ENCODE measurements around the gene CAMTA1. TPM values are rescaled to one million over a fixed set of nuclear protein-coding genes. Genes with fewer than 3 reads are reported as not detected.

The CAMTA1 gene
- total RNA-seq, 4 donors from 2014 or later: 86.3 to 170 (median 132) TPM

DNA sequence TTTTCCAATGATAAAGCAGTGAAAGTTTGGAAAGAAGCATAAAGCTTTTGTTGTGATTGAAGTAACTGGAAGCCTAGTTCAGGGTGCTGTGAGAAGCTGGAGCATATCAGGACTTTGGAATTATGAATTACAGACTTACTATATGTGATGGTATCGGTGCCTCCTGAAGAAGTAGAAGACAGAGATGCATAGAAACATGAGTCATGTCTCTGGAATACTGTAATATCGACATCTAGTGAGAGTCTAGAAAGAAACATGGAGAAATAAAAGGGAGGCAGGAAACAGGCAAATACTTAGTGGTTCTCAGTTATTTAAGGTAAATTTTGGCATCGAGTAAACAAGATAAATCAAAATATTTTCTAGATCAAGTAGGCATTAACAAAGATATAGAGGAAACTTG, 103.0 kb downstream of the CAMTA1 start:
- H3K4me1 ChIP-seq: peaks cover 0 to 10% (median 2%) of the 10 kb centered on the region in 3 donors
- no peaks in the 10 kb centered on the region for H3K9me3 ChIP-seq
- H3K4me3 ChIP-seq: no peak overlapping the region
- H3K36me3 ChIP-seq: peaks cover 0 to 9% of the 10 kb centered on the region in 2 donors
- no peak overlapping the region for H3K27ac ChIP-seq
- TF ChIP-seq POLR2AphosphoS5 (IDR thresholded peaks at IDR 0.05) (no peak), POLR2A (IDR thresholded peaks at IDR 0.05) (no peak), EP300 (IDR thresholded peaks at IDR 0.05) (no peak)
- TF ChIP-seq, protein P1, sequence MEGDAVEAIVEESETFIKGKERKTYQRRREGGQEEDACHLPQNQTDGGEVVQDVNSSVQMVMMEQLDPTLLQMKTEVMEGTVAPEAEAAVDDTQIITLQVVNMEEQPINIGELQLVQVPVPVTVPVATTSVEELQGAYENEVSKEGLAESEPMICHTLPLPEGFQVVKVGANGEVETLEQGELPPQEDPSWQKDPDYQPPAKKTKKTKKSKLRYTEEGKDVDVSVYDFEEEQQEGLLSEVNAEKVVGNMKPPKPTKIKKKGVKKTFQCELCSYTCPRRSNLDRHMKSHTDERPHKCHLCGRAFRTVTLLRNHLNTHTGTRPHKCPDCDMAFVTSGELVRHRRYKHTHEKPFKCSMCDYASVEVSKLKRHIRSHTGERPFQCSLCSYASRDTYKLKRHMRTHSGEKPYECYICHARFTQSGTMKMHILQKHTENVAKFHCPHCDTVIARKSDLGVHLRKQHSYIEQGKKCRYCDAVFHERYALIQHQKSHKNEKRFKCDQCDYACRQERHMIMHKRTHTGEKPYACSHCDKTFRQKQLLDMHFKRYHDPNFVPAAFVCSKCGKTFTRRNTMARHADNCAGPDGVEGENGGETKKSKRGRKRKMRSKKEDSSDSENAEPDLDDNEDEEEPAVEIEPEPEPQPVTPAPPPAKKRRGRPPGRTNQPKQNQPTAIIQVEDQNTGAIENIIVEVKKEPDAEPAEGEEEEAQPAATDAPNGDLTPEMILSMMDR (IDR thresholded peaks at IDR 0.05): no peak
- H3K27me3 ChIP-seq: no peaks in the 10 kb centered on the region
- WGBS, 2 donors (ENCODE audit: low coverage in 1 of 2): 77 to 100% methylated on average over 3 of the region's 3 CpGs
- ATAC-seq: no peak

- no peak for ATAC-seq
- Histone ChIP-seq H3K27ac (no peak overlapping the region), H3K27me3 (no peaks in the 10 kb centered on the region), H3K9me3 (no peaks in the 10 kb centered on the region), H3K4me3 (no peak overlapping the region), H3K36me3 (peaks cover 0 to 9% of the 10 kb centered on the region in 2 donors), H3K4me1 (peaks cover 0 to 10% (median 2%) of the 10 kb centered on the region in 3 donors)
- 75 to 78% methylated on average over 2 of the region's 2 CpGs for WGBS, 2 donors (ENCODE audit: low coverage in 1 of 2)
- TF ChIP-seq POLR2AphosphoS5 (IDR thresholded peaks at IDR 0.05): no peak
- TF ChIP-seq, protein P1 (IDR thresholded peaks at IDR 0.05): no peak
- TF ChIP-seq EP300 (IDR thresholded peaks at IDR 0.05): no peak
- no peak for TF ChIP-seq POLR2A (IDR thresholded peaks at IDR 0.05)
Measured at GRCh38 chr1:6888870-6889269, 103.6 kb downstream of the CAMTA1 start.

GRCh38 chr1:6889875-6890480, 104.7 kb downstream of the CAMTA1 start:
- Histone ChIP-seq H3K4me3 (no peak overlapping the region), H3K27me3 (no peaks in the 10 kb centered on the region), H3K9me3 (no peaks in the 10 kb centered on the region), H3K27ac (no peak overlapping the region), H3K36me3 (peaks cover 0 to 9% of the 10 kb centered on the region in 2 donors), H3K4me1 (peaks cover 0 to 10% (median 2%) of the 10 kb centered on the region in 3 donors)
- WGBS, 2 donors (ENCODE audit: low coverage in 1 of 2): 10 to 20% methylated on average over 1 to 2 of the region's 3 CpGs
- peak; percentile 34 for ATAC-seq
- no peak for TF ChIP-seq POLR2AphosphoS5 (IDR thresholded peaks at IDR 0.05)
- no peak for TF ChIP-seq POLR2A (IDR thresholded peaks at IDR 0.05)
- TF ChIP-seq, protein P1 (IDR thresholded peaks at IDR 0.05): peak; percentile 62 to 81 (median 72)
- no peak for TF ChIP-seq EP300 (IDR thresholded peaks at IDR 0.05)

GRCh38 chr1:6890686-6891085, 105.4 kb downstream of the CAMTA1 start:
- Histone ChIP-seq H3K27ac (no peak overlapping the region), H3K4me3 (no peak overlapping the region), H3K27me3 (no peaks in the 10 kb centered on the region), H3K9me3 (no peaks in the 10 kb centered on the region), H3K36me3 (peaks cover 0 to 9% of the 10 kb centered on the region in 2 donors), H3K4me1 (peaks cover 0 to 10% (median 2%) of the 10 kb centered on the region in 3 donors)
- no peak for ATAC-seq
- TF ChIP-seq, protein P1 (IDR thresholded peaks at IDR 0.05): no peak
- TF ChIP-seq EP300 (IDR thresholded peaks at IDR 0.05): no peak
- WGBS, 2 donors (ENCODE audit: low coverage in 1 of 2): 100% methylated on average over 1 of the region's 1 CpG; no CpG with 5 or more reads in 1 of the 2 donors
